ENCODE data around the gene GCN1. TPM values are rescaled to one million over a fixed set of nuclear protein-coding genes. Genes with fewer than 3 reads are reported as not detected.

GCN1 gene
- total RNA-seq, 1 experiment from 2014 or later, result 181 TPM

GRCh38 chr12:120241561-120242274 lies 47.2 kb upstream of the GCN1 start:
- no peak for ATAC-seq
- peaks cover 54% of the 10 kb centered on the region for H3K4me1 Mint-ChIP-seq
- TF ChIP-seq OVOL2 (CRISPR knock-in tag; IDR thresholded peaks at IDR 0.05; ENCODE audit: borderline replicate concordance) (no peak), IRF2 (CRISPR knock-in tag; IDR thresholded peaks at IDR 0.05; ENCODE audit: borderline replicate concordance, low read depth) (no peak), PREB (CRISPR knock-in tag; IDR thresholded peaks at IDR 0.05; ENCODE audit: borderline replicate concordance) (no peak), ATF1 (CRISPR knock-in tag; IDR thresholded peaks at IDR 0.05) (no peak), HMGXB4 (CRISPR knock-in tag; IDR thresholded peaks at IDR 0.05) (no peak), E2F1 (CRISPR knock-in tag; IDR thresholded peaks at IDR 0.05) (no peak), EMX1 (CRISPR knock-in tag; IDR thresholded peaks at IDR 0.05) (no peak)
- no peak overlapping the region for H3K4me3 Mint-ChIP-seq
- ChIA-PET CTCF (interaction anchor here (5.0 to 16.6 kb wide), 2 partner anchors 11 to 20 kb away, joined by 56 to 450 read pairs; partner anchors contain the start of gene PXN), POLR2A (interaction anchor here (1.1 kb wide), 1 partner anchor 24 kb away, joined by 3 read pairs; the partner anchor contains the start of gene PXN)
- peak overlapping the region; percentile 71 for H3K27ac Mint-ChIP-seq
- H3K27me3 Mint-ChIP-seq (ENCODE audit: low read depth), result no peaks in the 10 kb centered on the region
- no peaks in the 10 kb centered on the region for H3K9me3 Mint-ChIP-seq
- DNase-seq (ENCODE audit: low spot score), result no peak
- H3K36me3 Mint-ChIP-seq, result no peaks in the 10 kb centered on the region

- Mint-ChIP-seq H3K9me3 (no peaks in the 10 kb centered on the region), H3K4me3 (no peak overlapping the region), H3K27me3 (ENCODE audit: low read depth) (no peaks in the 10 kb centered on the region), H3K27ac (peak overlapping the region; percentile 49), H3K36me3 (no peaks in the 10 kb centered on the region), H3K4me1 (peaks cover 62% of the 10 kb centered on the region)
- ATAC-seq (no peak), DNase-seq (ENCODE audit: low spot score) (no peak)
- ChIA-PET POLR2A (interaction anchor here (0.5 to 1.3 kb wide), 2 partner anchors 11 to 15 kb away, joined by 5 to 6 read pairs; no protein-coding TSS in a partner anchor), CTCF (interaction anchor here (1.1 to 16.6 kb wide), 3 partner anchors 9 to 21 kb away, joined by 3 to 450 read pairs (median 44); partner anchors contain the start of gene PXN)
- TF ChIP-seq ZNF532 (CRISPR knock-in tag; IDR thresholded peaks at IDR 0.05; ENCODE audit: borderline replicate concordance) (no peak), SOX15 (CRISPR knock-in tag; IDR thresholded peaks at IDR 0.05) (no peak), ZBTB43 (CRISPR knock-in tag; IDR thresholded peaks at IDR 0.05) (no peak), STAT6 (CRISPR knock-in tag; conservative IDR thresholded peaks at IDR 0.05; ENCODE audit: low read depth) (no peak), ZNF423 (CRISPR knock-in tag; IDR thresholded peaks at IDR 0.05) (no peak), SMAD4 (CRISPR knock-in tag; IDR thresholded peaks at IDR 0.05) (no peak), ESRRA (CRISPR knock-in tag; IDR thresholded peaks at IDR 0.05; ENCODE audit: borderline replicate concordance) (no peak), E2F5 (CRISPR knock-in tag; IDR thresholded peaks at IDR 0.05) (no peak), ERG (CRISPR knock-in tag; IDR thresholded peaks at IDR 0.05) (no peak), NFE2L1 (CRISPR knock-in tag; IDR thresholded peaks at IDR 0.05) (no peak), ATF3 (CRISPR knock-in tag; conservative IDR thresholded peaks at IDR 0.05) (no peak)
Observed at GRCh38 chr12:120240495-120240833, 45.9 kb upstream of the GCN1 start.
